H7 (cell line): Measurements from ENCODE around the gene PPP1R1A. TPM values are rescaled to one million over a fixed set of nuclear protein-coding genes. Genes with fewer than 3 reads are reported as not detected.
A peak's percentile ranks its signal among the peaks of the same experiment; 100 is the strongest.

Experiments used
- DNase-seq: peaks from one replicate; pipeline ENCODE4 v3.0.0; 2012
- H3K27me3 ChIP-seq: 2 replicates; pipeline ENCODE4 v1.6.0; 2011; ENCODE audit warnings: mild to moderate bottlenecking, low read length; ENCODE audit not compliant: control insufficient read depth, insufficient read depth
- H3K36me3 ChIP-seq: replicated peaks from 2 replicates; pipeline ENCODE4 v1.5.1; 2011; ENCODE audit warnings: low read length; ENCODE audit not compliant: control insufficient read depth, insufficient read depth
- H3K4me3 ChIP-seq: 2 replicates; pipeline ENCODE4 v1.5.1; 2011; ENCODE audit warnings: low read depth, mild to moderate bottlenecking, control low read depth, low read length, moderate library complexity; ENCODE audit not compliant: insufficient read depth
- total RNA-seq: library from RNA; depleted of rRNA; stranded (reverse); fragments of >200 nt; shearing (Covaris generic); gene quantifications from 2 replicates; pipeline ENCODE4 v1.2.3, GENCODE V29; 2014; rRNA removed

The PPP1R1A gene
- total RNA-seq, 1 experiment from 2014 or later, result 23.8 TPM

GRCh38 chr12:54555670-54556257 is 32.7 kb downstream of the PPP1R1A start:
- DNase-seq, result no peak
- Histone ChIP-seq H3K27me3 (peaks cover 55% of the 10 kb centered on the region), H3K36me3 (no peaks in the 10 kb centered on the region)

DNA sequence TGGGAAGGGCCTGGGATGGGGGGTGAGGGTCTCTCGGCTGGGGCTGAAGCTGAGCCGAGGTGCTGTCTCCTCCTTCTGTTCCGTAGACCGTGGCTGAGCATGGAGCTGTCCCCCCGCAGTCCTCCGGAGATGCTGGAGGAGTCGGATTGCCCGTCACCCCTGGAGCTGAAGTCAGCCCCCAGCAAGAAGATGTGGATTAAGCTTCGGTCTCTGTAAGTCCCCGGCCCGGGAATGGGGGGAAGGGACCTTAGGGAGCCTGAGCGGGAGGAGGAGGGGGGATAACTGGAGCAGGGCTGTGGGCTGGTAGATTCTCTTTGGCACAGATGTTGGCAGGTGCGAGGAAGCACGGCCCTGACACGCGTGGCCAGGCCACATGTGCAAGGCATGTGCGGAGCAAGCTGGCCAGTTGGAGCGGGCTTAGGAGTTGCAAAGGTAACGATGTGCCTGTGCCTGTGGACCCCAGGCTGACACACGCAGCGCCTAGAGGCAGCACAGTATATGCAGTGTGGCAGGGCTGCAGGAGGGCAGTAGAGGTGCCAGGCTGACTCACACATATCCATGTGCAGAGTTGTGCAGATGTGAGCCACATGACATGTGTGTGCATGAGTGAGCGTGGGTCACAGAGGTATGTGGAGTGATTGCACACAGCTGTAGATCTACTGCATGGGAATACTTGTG is 38.5 kb downstream of the PPP1R1A start:
- Histone ChIP-seq H3K4me3 (peak overlapping the region; percentile 62), H3K36me3 (no peaks in the 10 kb centered on the region), H3K27me3 (peaks cover 64% of the 10 kb centered on the region)
- no peak for DNase-seq

More at GRCh38 chr12:54555670-54556257, 32.7 kb downstream of the PPP1R1A start:
- no peak overlapping the region for H3K4me3 ChIP-seq

DNA sequence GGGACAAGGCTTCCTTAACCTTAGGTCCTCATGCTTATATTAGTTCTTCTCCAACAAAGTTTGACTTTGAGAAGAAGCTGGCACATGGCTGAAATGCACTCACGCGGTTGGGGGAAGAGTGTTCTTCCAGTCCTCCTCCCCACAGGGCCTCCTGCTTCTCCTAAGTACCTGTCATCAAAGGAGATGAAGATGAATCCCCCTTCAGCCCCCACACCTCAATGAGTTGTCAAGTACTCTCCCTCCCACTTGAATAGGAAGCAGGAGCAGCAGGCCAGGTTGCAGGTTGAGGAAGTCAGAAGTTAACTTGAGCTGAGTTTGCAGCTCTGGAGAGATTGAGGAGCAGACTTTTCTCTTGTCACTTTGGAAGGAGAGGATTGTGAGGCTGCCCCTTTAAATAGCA is 41.9 kb downstream of the PPP1R1A start:
- no peak for DNase-seq
- Histone ChIP-seq H3K36me3 (no peaks in the 10 kb centered on the region), H3K27me3 (peaks cover 45% of the 10 kb centered on the region), H3K4me3 (no peak overlapping the region)

- no peak overlapping the region for H3K4me3 ChIP-seq
- peaks cover 27% of the 10 kb centered on the region for H3K27me3 ChIP-seq
- no peak for DNase-seq
- H3K36me3 ChIP-seq, result no peaks in the 10 kb centered on the region
These were observed 43.7 kb downstream of the PPP1R1A start for GRCh38 chr12:54544743-54545142.

DNA sequence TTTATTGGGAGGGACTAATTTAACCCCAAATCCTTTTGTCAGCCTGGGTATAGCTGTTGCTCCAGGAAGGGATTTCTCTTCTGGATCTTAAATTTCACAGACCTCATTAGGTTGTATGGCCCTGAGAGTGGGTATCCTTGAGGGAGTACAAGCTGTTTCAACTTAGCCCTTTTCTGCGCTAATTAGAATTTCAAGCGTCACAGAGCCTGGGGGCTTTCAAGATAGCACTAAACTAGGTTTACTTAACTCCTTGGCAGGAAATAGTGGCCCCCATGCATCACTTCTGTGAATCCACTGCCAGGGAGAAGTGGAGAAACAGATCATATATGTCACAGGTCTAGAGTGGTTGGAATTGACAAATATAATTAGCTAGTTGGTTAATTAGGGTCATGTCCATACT is 44.9 kb downstream of the PPP1R1A start:
- peaks cover 16% of the 10 kb centered on the region for H3K27me3 ChIP-seq
- no peaks in the 10 kb centered on the region for H3K36me3 ChIP-seq
- DNase-seq, result no peak
- no peak overlapping the region for H3K4me3 ChIP-seq

- no peak for DNase-seq
- peaks cover 2% of the 10 kb centered on the region for H3K27me3 ChIP-seq
- H3K4me3 ChIP-seq, result no peak overlapping the region
- no peaks in the 10 kb centered on the region for H3K36me3 ChIP-seq
These were observed 46.6 kb downstream of the PPP1R1A start for GRCh38 chr12:54541751-54542290.

DNA sequence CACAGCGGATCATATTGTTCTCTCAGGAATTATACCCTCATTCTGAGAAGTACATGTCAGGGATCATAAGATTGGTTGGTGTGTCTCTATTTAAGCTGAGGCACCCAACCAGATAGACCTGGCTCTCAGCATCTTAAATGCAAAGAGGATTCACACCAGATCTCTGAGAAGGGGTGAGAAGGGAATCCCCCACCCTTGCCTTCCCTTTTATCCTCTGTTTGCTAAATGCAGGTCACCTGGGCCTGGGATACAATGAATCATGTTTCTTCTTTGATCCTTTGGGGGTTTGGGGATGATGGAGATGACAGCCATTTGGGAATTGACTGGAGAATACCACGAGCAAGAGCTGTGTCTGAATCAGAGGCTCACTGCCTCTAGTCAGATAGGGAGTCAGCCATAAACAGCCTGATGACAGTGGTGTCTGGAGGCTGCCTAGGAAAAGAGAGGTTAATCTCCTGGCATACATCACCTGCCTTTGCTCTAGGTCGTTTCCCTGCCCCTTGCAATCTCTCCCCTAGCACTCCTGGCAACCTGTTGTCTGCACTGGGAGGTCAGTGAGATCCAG is 50.2 kb downstream of the PPP1R1A start:
- DNase-seq, result no peak
- H3K4me3 ChIP-seq, result no peak overlapping the region
- H3K36me3 ChIP-seq, result no peaks in the 10 kb centered on the region
- no peaks in the 10 kb centered on the region; the same call in 1 of the 2 replicates for H3K27me3 ChIP-seq

DNA sequence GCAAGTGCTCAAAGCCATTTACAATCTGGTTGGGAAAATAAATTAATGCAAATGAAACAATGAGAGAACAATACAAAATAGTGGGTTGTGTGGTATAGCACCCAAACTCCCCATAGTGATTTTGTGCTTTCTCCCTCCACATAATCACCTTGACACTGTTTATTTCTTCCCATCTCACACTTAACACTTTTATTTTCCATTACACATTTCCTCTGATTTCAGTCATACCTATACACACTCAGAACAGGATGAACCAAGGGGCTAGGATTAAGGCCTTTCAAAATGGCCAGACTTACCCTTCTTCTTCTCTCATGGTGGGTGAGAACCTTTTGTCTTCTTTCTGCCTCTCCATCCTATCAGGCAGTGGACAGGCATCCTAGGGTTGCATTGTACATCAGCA is 53.0 kb downstream of the PPP1R1A start:
- Histone ChIP-seq H3K27me3 (no peaks in the 10 kb centered on the region; the same call in 1 of the 2 replicates), H3K4me3 (no peak overlapping the region), H3K36me3 (no peaks in the 10 kb centered on the region)
- DNase-seq, result no peak

GRCh38 chr12:54529581-54529980 is 58.9 kb downstream of the PPP1R1A start:
- Histone ChIP-seq H3K36me3 (no peaks in the 10 kb centered on the region), H3K4me3 (no peak overlapping the region), H3K27me3 (peaks cover 2% of the 10 kb centered on the region; the same call in 1 of the 2 replicates)
- no peak for DNase-seq

Other genes starting within 250 kb of the PPP1R1A start
- gene GPR84, start 224.2 kb downstream of the PPP1R1A start, total RNA-seq, result not detected in 2 replicates
- gene ZNF385A, start 203.9 kb downstream of the PPP1R1A start, total RNA-seq, result 2.7 and 3.5 TPM in 2 replicates
- 38.4 and 50.6 TPM in 2 replicates for gene ITGA5, start 169.4 kb downstream of the PPP1R1A start, total RNA-seq
- gene GTSF1, start 115.1 kb downstream of the PPP1R1A start, total RNA-seq, result 1.0 TPM in 1 of 2 replicates, not detected in the other
- gene NCKAP1L, start 90.9 kb downstream of the PPP1R1A start, total RNA-seq, result not detected in 2 replicates
- 5.0 and 7.7 TPM in 2 replicates for gene PDE1B, start 39.1 kb downstream of the PPP1R1A start, total RNA-seq
- gene LACRT, start 46.2 kb upstream of the PPP1R1A start, total RNA-seq, result not detected in 2 replicates
- not detected in 2 replicates for gene DCD, start 59.7 kb upstream of the PPP1R1A start, total RNA-seq